ENCODE data around the gene WDR33. TPM values are rescaled to one million over a fixed set of nuclear protein-coding genes. Genes with fewer than 3 reads are reported as not detected.

Gene WDR33
- total and polyA plus RNA-seq, 9 of the 15 experiments (the other 6 are each of a cell fraction or from before 2014, with no cell fraction given): 24.2 to 57.4 (median 38.4) TPM

DNA sequence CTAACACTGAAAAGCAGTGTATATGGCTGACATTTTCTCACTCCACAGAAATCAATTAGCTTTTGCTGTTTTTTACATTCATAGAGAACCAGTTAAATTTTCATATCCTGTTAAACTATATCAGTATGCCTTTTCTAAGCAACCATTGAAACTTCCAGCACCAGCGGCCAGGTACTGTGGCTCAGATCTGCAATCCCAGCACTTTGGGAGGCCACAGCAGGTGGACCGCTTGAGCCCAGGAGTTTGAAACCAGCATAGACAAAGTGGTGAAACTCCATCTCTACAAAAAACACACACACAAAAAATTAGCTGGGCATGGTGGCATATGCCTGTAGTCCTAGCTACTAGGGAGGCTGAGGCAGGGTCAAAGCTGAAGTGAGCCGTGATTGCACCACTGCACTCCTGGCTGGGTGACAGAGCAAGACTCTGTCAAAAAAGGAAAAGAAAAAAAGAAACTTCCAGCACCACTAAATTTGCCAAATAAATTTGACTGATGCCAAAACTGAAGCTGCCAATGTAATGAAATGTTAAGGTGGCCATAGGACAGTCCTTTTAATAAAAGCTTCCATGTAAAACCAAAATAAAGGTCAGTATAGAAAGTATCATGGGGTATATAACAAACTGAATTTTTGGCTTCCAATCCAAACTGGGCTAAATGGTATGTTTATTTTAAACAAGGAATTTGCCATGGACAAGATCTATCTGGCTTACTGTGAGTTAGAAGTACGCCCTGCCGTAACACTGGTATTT is 106.2 kb downstream of the WDR33 start:
- in situ Hi-C loops (cut with MboI): no loop called here
- no peak for DNase-seq (ENCODE audit: extremely low read depth in 1 of 4, low spot score in 3 of 4)
- TF ChIP-seq ZNF197 (CRISPR knock-in tag; IDR thresholded peaks at IDR 0.05; ENCODE audit: low read depth) (no peak), CREB1 (IDR thresholded peaks at IDR 0.05) (no peak), CREB1 (CRISPR knock-in tag; IDR thresholded peaks at IDR 0.05) (no peak)
- ChIA-PET POLR2A (interaction anchor here (0.7 to 1.8 kb wide), 8 partner anchors 8 to 453 kb away, joined by 3 to 6 read pairs (median 3); no protein-coding TSS in a partner anchor), CTCF (ENCODE audit: low intra/inter-chr PET ratio) (no interaction called here)
- H3K9me1 ChIP-seq (ENCODE audit: control insufficient read depth, insufficient read depth, low read length): no peaks in the 10 kb centered on the region
- H3K4me1 ChIP-seq (replicated peaks in 1 of 2; ENCODE audit: control insufficient read depth in 2 of 2, insufficient read depth in 2 of 2, low read length in 2 of 2): peaks cover 18 to 26% of the 10 kb centered on the region in 2 experiments
- H3K4me3 ChIP-seq: no peak overlapping the region
- intact Hi-C loops (cut with micrococcal nuclease): no loop called here
- no peaks in the 10 kb centered on the region for H3K9me3 ChIP-seq (replicated peaks; ENCODE audit: control insufficient read depth, insufficient read depth, low read depth, low read length)
- no peak overlapping the region for H3K4me2 ChIP-seq (ENCODE audit: insufficient read depth, low read length)
- H3K9ac ChIP-seq (ENCODE audit: insufficient read depth in 1 of 2, low read depth in 2 of 2, low read length in 2 of 2): no peak overlapping the region; a peak in 1 of 4 replicates
- no peak for ATAC-seq
- no peaks in the 10 kb centered on the region; the same call in none of the 2 replicates for H4K20me1 ChIP-seq (replicated peaks; ENCODE audit: control insufficient read depth, insufficient read depth, low read length)
- 89% methylated on average over 5 of the region's 5 CpGs for WGBS (ENCODE audit: insufficient coverage, low coverage, missing lambda C conversion rate)
- no peak overlapping the region for H3K27ac ChIP-seq (ENCODE audit: extremely low read depth, low read depth, low read length)
- BruUV-seq (replicated peaks): no TSS peak
- no peaks in the 10 kb centered on the region for H3K27me3 ChIP-seq (ENCODE audit: control insufficient read depth in 2 of 2, insufficient read depth in 2 of 2, low read length in 2 of 2)
- peak; percentile 15 for FAIRE-seq
- H3K36me3 ChIP-seq (ENCODE audit: control insufficient read depth, insufficient read depth, low read length): peaks cover 69% of the 10 kb centered on the region
- peaks cover 35% of the 10 kb centered on the region for H3K79me2 ChIP-seq (ENCODE audit: control insufficient read depth, insufficient read depth, low read length)
- no peak overlapping the region for H2AFZ ChIP-seq (ENCODE audit: low read depth, low read length)

DNA sequence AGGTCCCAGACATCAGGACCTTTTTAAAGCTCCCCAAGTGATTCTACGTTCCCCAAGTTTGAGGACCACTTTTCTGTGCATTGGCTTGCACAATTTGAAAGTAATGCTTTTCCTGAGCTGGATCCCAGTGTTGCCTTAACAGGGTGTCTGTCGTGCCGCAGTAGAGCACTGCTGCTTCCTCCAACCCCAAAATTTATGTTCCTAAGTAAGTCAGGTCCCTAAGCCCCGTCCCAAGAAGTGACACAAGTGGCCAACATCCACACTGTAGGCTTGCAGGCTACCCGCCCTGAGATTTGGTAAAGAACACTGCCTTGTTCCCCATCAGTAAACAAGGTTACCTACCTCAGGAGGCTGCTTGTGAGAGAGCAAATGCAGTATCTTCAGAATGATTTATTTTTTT is 107.7 kb downstream of the WDR33 start:
- Histone ChIP-seq H3K4me3 (peak overlapping the region; percentile 83; the same call in 1 of the 2 replicates), H3K36me3 (ENCODE audit: control insufficient read depth, insufficient read depth, low read length) (peaks cover 54% of the 10 kb centered on the region), H3K4me1 (replicated peaks in 1 of 2; ENCODE audit: control insufficient read depth in 2 of 2, insufficient read depth in 2 of 2, low read length in 2 of 2) (peaks cover 18 to 26% of the 10 kb centered on the region in 2 experiments), H3K9me3 (replicated peaks; ENCODE audit: control insufficient read depth, insufficient read depth, low read depth, low read length) (no peaks in the 10 kb centered on the region), H2AFZ (ENCODE audit: low read depth, low read length) (no peak overlapping the region), H3K27ac (ENCODE audit: extremely low read depth, low read depth, low read length) (no peak overlapping the region), H3K79me2 (ENCODE audit: control insufficient read depth, insufficient read depth, low read length) (peaks cover 35% of the 10 kb centered on the region), H4K20me1 (replicated peaks; ENCODE audit: control insufficient read depth, insufficient read depth, low read length) (no peaks in the 10 kb centered on the region; the same call in none of the 2 replicates), H3K9me1 (ENCODE audit: control insufficient read depth, insufficient read depth, low read length) (no peaks in the 10 kb centered on the region), H3K9ac (ENCODE audit: insufficient read depth in 1 of 2, low read depth in 2 of 2, low read length in 2 of 2) (peak overlapping the region in 1 of 2 experiments; percentile 54; a peak in 1 of 4 replicates), H3K27me3 (ENCODE audit: control insufficient read depth in 2 of 2, insufficient read depth in 2 of 2, low read length in 2 of 2) (no peaks in the 10 kb centered on the region), H3K4me2 (ENCODE audit: insufficient read depth, low read length) (peak overlapping the region; percentile 93)
- ATAC-seq (no peak), FAIRE-seq (peak; percentile 37), DNase-seq (ENCODE audit: extremely low read depth in 1 of 4, low spot score in 3 of 4) (peak in 1 of 4 experiments; percentile 16)
- POLR2A ChIA-PET: interaction anchor here (1.1 to 1.8 kb wide), 4 partner anchors 9 to 238 kb away, joined by 3 to 6 read pairs (median 3); no protein-coding TSS in a partner anchor
- in situ Hi-C loops (cut with MboI) (no loop called here), intact Hi-C loops (cut with micrococcal nuclease) (no loop called here)
- 46% methylated on average over 5 of the region's 5 CpGs for WGBS (ENCODE audit: insufficient coverage, low coverage, missing lambda C conversion rate)
- TF ChIP-seq PPARD (CRISPR knock-in tag; IDR thresholded peaks at IDR 0.05) (no peak), MEIS2 (IDR thresholded peaks at IDR 0.05; ENCODE audit: partially characterized antibody) (no peak), SIRT6 (IDR thresholded peaks at IDR 0.05; ENCODE audit: low read depth, low read length) (no peak), ETV5 (CRISPR knock-in tag; IDR thresholded peaks at IDR 0.05; ENCODE audit: low read depth) (no peak), BHLHE40 (IDR thresholded peaks at IDR 0.05; ENCODE audit: low read length) (no peak), HOXB6 (CRISPR knock-in tag; IDR thresholded peaks at IDR 0.05; ENCODE audit: borderline replicate concordance) (no peak), MAFG (tag; conservative IDR thresholded peaks at IDR 0.05) (no peak)
- TF ChIP-seq, protein P1, sequence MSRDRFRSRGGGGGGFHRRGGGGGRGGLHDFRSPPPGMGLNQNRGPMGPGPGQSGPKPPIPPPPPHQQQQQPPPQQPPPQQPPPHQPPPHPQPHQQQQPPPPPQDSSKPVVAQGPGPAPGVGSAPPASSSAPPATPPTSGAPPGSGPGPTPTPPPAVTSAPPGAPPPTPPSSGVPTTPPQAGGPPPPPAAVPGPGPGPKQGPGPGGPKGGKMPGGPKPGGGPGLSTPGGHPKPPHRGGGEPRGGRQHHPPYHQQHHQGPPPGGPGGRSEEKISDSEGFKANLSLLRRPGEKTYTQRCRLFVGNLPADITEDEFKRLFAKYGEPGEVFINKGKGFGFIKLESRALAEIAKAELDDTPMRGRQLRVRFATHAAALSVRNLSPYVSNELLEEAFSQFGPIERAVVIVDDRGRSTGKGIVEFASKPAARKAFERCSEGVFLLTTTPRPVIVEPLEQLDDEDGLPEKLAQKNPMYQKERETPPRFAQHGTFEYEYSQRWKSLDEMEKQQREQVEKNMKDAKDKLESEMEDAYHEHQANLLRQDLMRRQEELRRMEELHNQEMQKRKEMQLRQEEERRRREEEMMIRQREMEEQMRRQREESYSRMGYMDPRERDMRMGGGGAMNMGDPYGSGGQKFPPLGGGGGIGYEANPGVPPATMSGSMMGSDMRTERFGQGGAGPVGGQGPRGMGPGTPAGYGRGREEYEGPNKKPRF (IDR thresholded peaks at IDR 0.05; ENCODE audit: low read depth, low read length): no peak
- CTCF ChIA-PET (ENCODE audit: low intra/inter-chr PET ratio): no interaction called here
- no TSS peak for BruUV-seq (replicated peaks)
